ENCODE results near the gene SLC15A4. TPM values are rescaled to one million over a fixed set of nuclear protein-coding genes. Genes with fewer than 3 reads are reported as not detected.

The SLC15A4 gene
- total and polyA plus RNA-seq, 9 of the 15 experiments (the other 6 are each of a cell fraction or from before 2014, with no cell fraction given): 5.5 to 20.8 (median 10.1) TPM

GRCh38 chr12:128793701-128794100 lies 30.1 kb downstream of the SLC15A4 start (continued):
- TF ChIP-seq CCAR2 (IDR thresholded peaks at IDR 0.05; ENCODE audit: low read depth, low read length) (no peak), TCF7 (IDR thresholded peaks at IDR 0.05; ENCODE audit: borderline replicate concordance) (no peak), FOXP4 (CRISPR knock-in tag; IDR thresholded peaks at IDR 0.05; ENCODE audit: borderline replicate concordance) (no peak), FOXM1 (IDR thresholded peaks at IDR 0.05; ENCODE audit: low read depth) (no peak), FOXM1 (CRISPR knock-in tag; IDR thresholded peaks at IDR 0.05; ENCODE audit: low read depth) (no peak)

- Histone ChIP-seq H4K20me1 (replicated peaks; ENCODE audit: control insufficient read depth, insufficient read depth, low read length) (no peaks in the 10 kb centered on the region), H3K27me3 (ENCODE audit: control insufficient read depth in 2 of 2, insufficient read depth in 2 of 2, low read length in 2 of 2) (peaks cover 0 to 4% of the 10 kb centered on the region in 2 experiments; a peak in 1 of 5 replicates), H3K4me3 (no peak overlapping the region), H3K27ac (ENCODE audit: extremely low read depth, low read depth, low read length) (no peak overlapping the region), H3K36me3 (ENCODE audit: control insufficient read depth, insufficient read depth, low read length) (peaks cover 48% of the 10 kb centered on the region; the same call in 2 of the 3 replicates), H3K9ac (ENCODE audit: insufficient read depth in 1 of 2, low read depth in 2 of 2, low read length in 2 of 2) (no peak overlapping the region), H3K4me2 (ENCODE audit: insufficient read depth, low read length) (no peak overlapping the region), H3K9me3 (replicated peaks; ENCODE audit: control insufficient read depth, insufficient read depth, low read depth, low read length) (no peaks in the 10 kb centered on the region), H3K9me1 (ENCODE audit: control insufficient read depth, insufficient read depth, low read length) (no peaks in the 10 kb centered on the region), H2AFZ (ENCODE audit: low read depth, low read length) (no peak overlapping the region), H3K79me2 (ENCODE audit: control insufficient read depth, insufficient read depth, low read length) (no peaks in the 10 kb centered on the region), H3K4me1 (replicated peaks in 1 of 2; ENCODE audit: control insufficient read depth in 2 of 2, insufficient read depth in 2 of 2, low read length in 2 of 2) (no peaks in the 10 kb centered on the region)
- no TSS peak for BruUV-seq (replicated peaks)
- no peak for ATAC-seq
- intact Hi-C loops (cut with micrococcal nuclease): no loop called here
- POLR2A ChIA-PET: interaction anchor here (1.5 kb wide), 1 partner anchor 13 kb away, joined by 5 read pairs; no protein-coding TSS in a partner anchor
- no peak for FAIRE-seq
- CTCF ChIA-PET (ENCODE audit: low intra/inter-chr PET ratio): no interaction called here
- in situ Hi-C loops (cut with MboI): loop anchor here (25.0 kb wide), 1 partner anchor 1119 kb away; the partner anchor contains the start of gene TMEM132D
- no peak for DNase-seq (ENCODE audit: extremely low read depth in 1 of 4, low spot score in 3 of 4)
- 94% methylated on average over 15 of the region's 17 CpGs for WGBS (ENCODE audit: insufficient coverage, low coverage, missing lambda C conversion rate)
- TF ChIP-seq ARID3B (CRISPR knock-in tag; IDR thresholded peaks at IDR 0.05; ENCODE audit: borderline replicate concordance) (no peak), CTBP1 (IDR thresholded peaks at IDR 0.05; ENCODE audit: borderline replicate concordance) (no peak), ZC3H4 (CRISPR knock-in tag; IDR thresholded peaks at IDR 0.05; ENCODE audit: borderline replicate concordance) (no peak), NCOA1 (IDR thresholded peaks at IDR 0.05; ENCODE audit: low read depth) (no peak), L3MBTL2 (IDR thresholded peaks at IDR 0.05) (no peak), TFE3 (CRISPR knock-in tag; IDR thresholded peaks at IDR 0.05) (no peak), CC2D1A (IDR thresholded peaks at IDR 0.05) (no peak), CLOCK (CRISPR knock-in tag; IDR thresholded peaks at IDR 0.05; ENCODE audit: borderline replicate concordance) (no peak)
Observed at GRCh38 chr12:128792881-128793280, 30.9 kb downstream of the SLC15A4 start.
